K562 (cell line): ENCODE results near the gene C20orf96. TPM values are rescaled to one million over a fixed set of nuclear protein-coding genes. Genes with fewer than 3 reads are reported as not detected.

Experiments
- ATAC-seq: fragments of 200-7000 bp; cut with Tn5 transposase; 3 replicates; pipeline ENCODE4 v1.9.1; 2020; ENCODE audit warnings: moderate library complexity
- BruUV-seq: library from RNA; stranded (reverse); fragments of 400-500 nt; replicated peaks from 2 replicates; lab custom pipeline; 2021; lab: Mats Ljungman, UMichigan
- CTCF ChIA-PET: fragments of 300-600 bp; formaldehyde crosslinking; extraction: SDS; loops from one replicate; lab custom pipeline; 2021; ENCODE audit warnings: low intra/inter-chr PET ratio; lab: Yijun Ruan, JAX
- POLR2A ChIA-PET: fragments of 300-600, 350-650 bp; sonication (Branson Sonifier 250); formaldehyde crosslinking; extraction: SDS; loops from one replicate; lab custom pipeline; 2021; ENCODE audit warnings: antibody characterized with exemption, inconsistent platforms; lab: Yijun Ruan, JAX
- DNase-seq, 4 experiments: peaks; one replicate each; pipeline versions ENCODE4 v3.0.0 to v3.0.0-alpha.2; 2011 to 2018; ENCODE audit warnings: low spot score in 3 of 4, mixed read lengths in 3 of 4; ENCODE audit errors: extremely low read depth in 1 of 4
- FAIRE-seq: peaks from 2 replicates; lab custom pipeline; 2011; peaks lifted over from hg19 to GRCh38; lab: Jason Lieb, UNC
- H2AFZ ChIP-seq: 2 replicates; pipeline ENCODE4 v1.6.0; 2011; ENCODE audit warnings: low read depth, low read length, control low read depth, inconsistent platforms
- H3K27ac ChIP-seq: fragments of 200-600 bp; 3 replicates; pipeline ENCODE4 v1.8.0; 2011; ENCODE audit warnings: low read depth, mild to moderate bottlenecking, control low read depth, inconsistent platforms, low read length, moderate library complexity, mixed read lengths; ENCODE audit errors: extremely low read depth
- H3K27me3 ChIP-seq, 2 experiments: fragments of 300-600 bp in 1 of 2; 2 replicates in 1 of 2; 3 replicates in 1 of 2; pipeline versions ENCODE4 v1.6.0 to v1.8.0; 2011; ENCODE audit warnings: inconsistent platforms in 2 of 2, low read length in 2 of 2, mild to moderate bottlenecking in 1 of 2, mixed read lengths in 1 of 2, moderate library complexity in 1 of 2; ENCODE audit not compliant: control insufficient read depth in 2 of 2, insufficient read depth in 2 of 2
- H3K36me3 ChIP-seq: fragments of 300-600 bp; 3 replicates; pipeline ENCODE4 v1.8.0; 2011; ENCODE audit warnings: mild to moderate bottlenecking, low read length, inconsistent platforms; ENCODE audit not compliant: control insufficient read depth, insufficient read depth
- H3K4me1 ChIP-seq, 2 experiments: fragments of 200-600 bp in 1 of 2; replicated peaks in 1 of 2; 2 replicates in 1 of 2; 3 replicates in 1 of 2; pipeline versions ENCODE4 v1.5.1 to v1.8.0; 2011; ENCODE audit warnings: inconsistent platforms in 2 of 2, low read length in 2 of 2, mild to moderate bottlenecking in 1 of 2, mixed read lengths in 1 of 2, moderate library complexity in 1 of 2; ENCODE audit not compliant: control insufficient read depth in 2 of 2, insufficient read depth in 2 of 2
- H3K4me2 ChIP-seq: 2 replicates; pipeline ENCODE4 v1.6.1; 2011; ENCODE audit warnings: low read length, control low read depth, inconsistent platforms, mixed read lengths; ENCODE audit not compliant: insufficient read depth
- H3K4me3 ChIP-seq: fragments of 200-600 bp; sonication (generic), shearing (Covaris generic); 2 replicates; pipeline ENCODE4 v1.5.1; 2016; ENCODE audit warnings: control low read depth, inconsistent platforms
- H3K79me2 ChIP-seq: fragments of 200-600 bp; 3 replicates; pipeline ENCODE4 v1.8.0; 2011; ENCODE audit warnings: low read length, inconsistent platforms; ENCODE audit not compliant: control insufficient read depth, insufficient read depth
- H3K9ac ChIP-seq, 2 experiments: 2 replicates each; pipeline versions ENCODE4 v1.6.0 to v1.6.1; 2011; ENCODE audit warnings: low read depth in 2 of 2, low read length in 2 of 2, control low read depth in 1 of 2, inconsistent platforms in 1 of 2, mild to moderate bottlenecking in 1 of 2, mixed read lengths in 1 of 2; ENCODE audit not compliant: insufficient read depth in 1 of 2
- H3K9me1 ChIP-seq: one replicate; pipeline ENCODE4 v1.6.0; 2011; ENCODE audit warnings: inconsistent platforms, mild to moderate bottlenecking, low read length, moderate library complexity; ENCODE audit not compliant: control insufficient read depth, insufficient read depth
- H3K9me3 ChIP-seq: replicated peaks from 2 replicates; pipeline ENCODE4 v1.5.1; 2011; ENCODE audit warnings: low read depth, low read length, inconsistent platforms; ENCODE audit not compliant: control insufficient read depth, insufficient read depth
- H4K20me1 ChIP-seq: replicated peaks from 2 replicates; pipeline ENCODE4 v1.6.1; 2011; ENCODE audit warnings: low read length, inconsistent platforms, mixed read lengths; ENCODE audit not compliant: control insufficient read depth, insufficient read depth
- POLR2AphosphoS5 ChIP-seq: IDR thresholded peaks from 2 replicates; pipeline ENCODE4 v1.6.1; 2011; ENCODE audit warnings: mild to moderate bottlenecking, low read depth, low read length, moderate library complexity; ENCODE audit not compliant: control insufficient read depth, insufficient read depth
- SRSF9 ChIP-seq: fragments of 200-400 bp; formaldehyde crosslinking; IDR thresholded peaks from 2 replicates; pipeline ENCODE4 v1.6.1; 2017; ENCODE audit warnings: low read depth, low read length, borderline replicate concordance
- ZFX ChIP-seq: sonication (generic); formaldehyde crosslinking; IDR thresholded peaks from 2 replicates; pipeline ENCODE4 v1.8.0; 2022; ENCODE audit warnings: mild to moderate bottlenecking, missing genetic modification reagents, moderate library complexity
- ZNF507 ChIP-seq: conservative IDR thresholded peaks from 2 replicates; pipeline ENCODE4 v1.6.1; 2017; ENCODE audit warnings: missing genetic modification characterization, missing compliant biosample characterization
- WGBS: fragments of 100-300 bp; shearing (Covaris generic); methylation state at CpG from one replicate; pipeline ENCODE4 v1.1.6; 2016; ENCODE audit warnings: low coverage, mixed read lengths; ENCODE audit not compliant: insufficient coverage; ENCODE audit errors: missing lambda C conversion rate; 5-methylcytosine and 5-hydroxymethylcytosine counted together
- in situ Hi-C: fragments of 300-500 bp; cut with MboI; formaldehyde crosslinking; loops from 4 replicates; pipeline ENCODE4 v1.15.0; 2018; ENCODE audit warnings: inconsistent platforms, mixed read lengths
- intact Hi-C: fragments of 100-400 bp; cut with micrococcal nuclease; formaldehyde crosslinking; loops from 2 replicates; pipeline ENCODE4 v1.14.2; 2022
- polyA plus RNA-seq, 8 experiments: library from polyadenylated mRNA; depleted of rRNA in 4 of 8; stranded (reverse) in 5 of 8; unstranded in 3 of 8; fragments of >200 nt; fragmentation: Nextera tagmentation in 2 of 8; fragmentation: Illumina TruSeq in 1 of 8; extraction: Ambion mirVana in 2 of 8; extraction: Trizol in 1 of 8; gene quantifications; 2 replicates each; pipeline versions ENCODE4 v1.2.1 to v1.2.3, GENCODE V29; 2011 to 2014; ENCODE audit warnings: inconsistent platforms in 1 of 8, missing spikeins in 1 of 8
- total RNA-seq, 7 experiments: library from RNA; depleted of rRNA in 6 of 7; stranded (reverse); fragments of >200 nt in 6 of 7; fragmentation: Illumina TruSeq in 2 of 7; extraction: Trizol in 2 of 7; gene quantifications; 2 replicates each; pipeline versions ENCODE4 v1.2.1 to v1.2.3, GENCODE V29; 2011 to 2021; ENCODE audit warnings: low replicate concordance in 1 of 7
- TF ChIP-seq, protein P1 (sequence below): fragments of 450-650 bp; IDR thresholded peaks from 2 replicates; pipeline ENCODE4 v1.6.1; 2018; ENCODE audit not compliant: partially characterized antibody

The C20orf96 gene
- total and polyA plus RNA-seq, 9 of the 15 experiments (the other 6 are each of a cell fraction or from before 2014, with no cell fraction given), result 1.7 to 11.7 (median 4.2) TPM

DNA sequence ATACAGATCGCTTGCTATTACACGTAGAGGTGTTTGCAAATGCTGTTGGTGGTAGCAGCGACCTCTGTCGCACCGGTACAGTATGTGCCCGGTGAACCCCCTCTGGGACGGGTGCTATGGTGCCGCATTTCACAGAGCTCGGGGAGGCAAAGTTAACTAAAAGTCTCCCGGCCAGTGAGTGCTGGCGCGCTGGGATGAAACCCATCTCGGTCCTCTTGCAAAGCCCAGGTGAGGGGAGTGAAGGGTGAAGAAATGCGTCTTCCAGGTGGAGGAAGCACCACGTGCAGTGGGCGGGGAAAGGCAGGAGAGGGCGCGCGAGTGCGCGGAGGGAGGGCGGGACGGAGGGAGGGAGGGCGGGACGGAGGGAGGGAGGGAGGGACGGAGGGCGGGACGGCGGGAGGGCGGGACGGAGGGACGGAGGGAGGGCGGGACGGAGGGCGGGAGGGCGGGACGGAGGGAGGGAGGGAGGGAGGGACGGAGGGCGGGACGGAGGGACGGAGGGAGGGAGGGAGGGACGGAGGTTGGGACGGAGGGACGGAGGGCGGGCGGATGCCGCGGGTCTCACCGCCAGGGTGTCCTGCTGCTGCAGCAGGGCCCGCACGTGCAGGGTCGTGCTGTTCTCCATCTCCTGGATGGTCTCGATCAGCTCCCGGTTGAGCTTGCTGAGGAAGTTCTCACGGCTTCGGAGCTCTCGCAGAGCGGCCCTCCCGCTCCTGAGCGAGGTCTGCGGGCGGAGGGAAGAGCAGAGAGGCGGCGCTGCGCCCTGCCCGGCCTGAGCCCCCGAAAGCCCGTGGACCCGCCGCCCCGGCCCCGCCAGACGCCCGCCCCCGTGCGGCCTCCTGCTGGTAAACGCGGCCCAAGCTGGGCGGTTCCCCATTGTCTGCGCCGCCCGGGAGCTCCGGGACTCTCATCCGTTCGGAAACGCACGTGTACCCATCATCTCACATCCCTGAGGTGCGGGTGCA, 11.7 kb downstream of the C20orf96 start:
- intact Hi-C loops, result no loop called here

More for the DNA sequence above, 11.7 kb downstream of the C20orf96 start:
- no TSS peak for BruUV-seq
- Histone ChIP-seq H4K20me1 (no peaks in the 10 kb centered on the region), H3K27ac (no peak overlapping the region), H3K27me3 (no peaks in the 10 kb centered on the region), H3K9me1 (no peaks in the 10 kb centered on the region), H3K79me2 (no peaks in the 10 kb centered on the region), H3K9me3 (no peaks in the 10 kb centered on the region), H3K36me3 (peaks cover 50% of the 10 kb centered on the region; the same call in 2 of the 3 replicates), H3K4me1 (no peaks in the 10 kb centered on the region; a peak in 1 of 5 replicates), H3K4me3 (no peak overlapping the region), H3K4me2 (no peak overlapping the region), H3K9ac (no peak overlapping the region), H2AFZ (no peak overlapping the region)
- in situ Hi-C loops, result no loop called here
- CTCF ChIA-PET, result no interaction called here
- no peak for DNase-seq
- POLR2A ChIA-PET, result interaction anchor here (0.6 kb wide), 1 partner anchor 10 kb away, joined by 3 read pairs; no protein-coding TSS in a partner anchor
- 99% methylated on average over 10 of the region's 88 CpGs for WGBS
- no peak for FAIRE-seq
- TF ChIP-seq ZFX (CRISPR knock-in tag) (no peak), ZNF507 (tag) (no peak), SRSF9 (no peak), POLR2AphosphoS5 (no peak)
- TF ChIP-seq, protein P1, sequence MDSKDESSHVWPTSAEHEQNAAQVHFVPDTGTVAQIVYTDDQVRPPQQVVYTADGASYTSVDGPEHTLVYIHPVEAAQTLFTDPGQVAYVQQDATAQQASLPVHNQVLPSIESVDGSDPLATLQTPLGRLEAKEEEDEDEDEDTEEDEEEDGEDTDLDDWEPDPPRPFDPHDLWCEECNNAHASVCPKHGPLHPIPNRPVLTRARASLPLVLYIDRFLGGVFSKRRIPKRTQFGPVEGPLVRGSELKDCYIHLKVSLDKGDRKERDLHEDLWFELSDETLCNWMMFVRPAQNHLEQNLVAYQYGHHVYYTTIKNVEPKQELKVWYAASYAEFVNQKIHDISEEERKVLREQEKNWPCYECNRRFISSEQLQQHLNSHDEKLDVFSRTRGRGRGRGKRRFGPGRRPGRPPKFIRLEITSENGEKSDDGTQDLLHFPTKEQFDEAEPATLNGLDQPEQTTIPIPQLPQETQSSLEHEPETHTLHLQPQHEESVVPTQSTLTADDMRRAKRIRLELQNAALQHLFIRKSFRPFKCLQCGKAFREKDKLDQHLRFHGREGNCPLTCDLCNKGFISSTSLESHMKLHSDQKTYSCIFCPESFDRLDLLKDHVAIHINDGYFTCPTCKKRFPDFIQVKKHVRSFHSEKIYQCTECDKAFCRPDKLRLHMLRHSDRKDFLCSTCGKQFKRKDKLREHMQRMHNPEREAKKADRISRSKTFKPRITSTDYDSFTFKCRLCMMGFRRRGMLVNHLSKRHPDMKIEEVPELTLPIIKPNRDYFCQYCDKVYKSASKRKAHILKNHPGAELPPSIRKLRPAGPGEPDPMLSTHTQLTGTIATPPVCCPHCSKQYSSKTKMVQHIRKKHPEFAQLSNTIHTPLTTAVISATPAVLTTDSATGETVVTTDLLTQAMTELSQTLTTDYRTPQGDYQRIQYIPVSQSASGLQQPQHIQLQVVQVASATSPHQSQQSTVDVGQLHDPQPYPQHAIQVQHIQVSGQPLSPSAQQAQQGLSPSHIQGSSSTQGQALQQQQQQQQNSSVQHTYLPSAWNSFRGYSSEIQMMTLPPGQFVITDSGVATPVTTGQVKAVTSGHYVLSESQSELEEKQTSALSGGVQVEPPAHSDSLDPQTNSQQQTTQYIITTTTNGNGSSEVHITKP, result no peak
- ATAC-seq, result no peak
